SU-DHL-6 (cell line): ENCODE measurements around the gene KRTAP19-2.

Experiments used
- CTCF ChIP-seq: fragments of 200-600 bp; sonication (generic); IDR thresholded peaks from one replicate; pipeline ENCODE4 v1.5.1; 2017; ENCODE audit warnings: antibody characterized with exemption, mild to moderate bottlenecking, low read length, moderate library complexity; ENCODE audit not compliant: insufficient read depth, poor library complexity, severe bottlenecking
- EZH2phosphoT487 ChIP-seq: fragments of 200-600 bp; sonication (generic), shearing (Covaris generic); conservative IDR thresholded peaks from 2 replicates; pipeline ENCODE4 v1.6.1; 2018; ENCODE audit warnings: mild to moderate bottlenecking, antibody characterized with exemption, low read length, moderate library complexity, mixed read lengths

GRCh38 chr21:30486180-30486579 lies 1.1 kb downstream of the KRTAP19-2 start:
- TF ChIP-seq EZH2phosphoT487, result no peak
- TF ChIP-seq CTCF, result no peak
